A673 (cell line): ENCODE measurements around the gene DYNC1LI2. TPM values are rescaled to one million over a fixed set of nuclear protein-coding genes. Genes with fewer than 3 reads are reported as not detected.

Source experiments
- BruUV-seq: library from RNA; stranded (reverse); fragments of 400-500 nt; replicated peaks from 2 replicates; lab custom pipeline; 2021; lab: Mats Ljungman, UMichigan
- CTCF ChIA-PET: fragments of 300-600 bp; sonication (Branson Sonifier 250); formaldehyde crosslinking; loops from one replicate; lab custom pipeline; 2022; ENCODE audit warnings: antibody characterized with exemption; lab: Charles Lee
- POLR2A ChIA-PET: fragments of 300-600 bp; sonication (Branson Sonifier 250); formaldehyde crosslinking; loops from one replicate; lab custom pipeline; 2022; ENCODE audit warnings: antibody characterized with exemption; ENCODE audit not compliant: low non-redundant PET; lab: Charles Lee
- DNase-seq: peaks from one replicate; pipeline ENCODE4 v3.0.0-alpha.2; 2015; ENCODE audit warnings: low spot score
- H3K27ac ChIP-seq: fragments of 200-600 bp; sonication (generic); 2 replicates; pipeline ENCODE4 v1.5.1; 2016; ENCODE audit warnings: mixed run types, low read depth, mild to moderate bottlenecking, mixed read lengths, antibody characterized with exemption, low read length; ENCODE audit not compliant: poor library complexity, severe bottlenecking
- H3K27me3 ChIP-seq: fragments of 200-600 bp; sonication (generic); replicated peaks from 2 replicates; pipeline ENCODE4 v1.6.1; 2017; ENCODE audit warnings: mixed run types, low read depth, mild to moderate bottlenecking, mixed read lengths, antibody characterized with exemption, low read length; ENCODE audit not compliant: insufficient read depth, poor library complexity
- H3K36me3 ChIP-seq: fragments of 200-600 bp; sonication (generic); 2 replicates; pipeline ENCODE4 v1.6.1; 2016; ENCODE audit warnings: mixed run types, mild to moderate bottlenecking, mixed read lengths, antibody characterized with exemption, low read length; ENCODE audit not compliant: insufficient read depth, poor library complexity, severe bottlenecking
- H3K4me1 ChIP-seq: fragments of 200-600 bp; sonication (generic); 2 replicates; pipeline ENCODE4 v1.6.1; 2017; ENCODE audit warnings: mixed run types, mild to moderate bottlenecking, mixed read lengths, antibody characterized with exemption, low read length; ENCODE audit not compliant: insufficient read depth, poor library complexity, severe bottlenecking
- H3K4me3 ChIP-seq: fragments of 200-600 bp; sonication (generic); 2 replicates; pipeline ENCODE4 v1.5.1; 2016; ENCODE audit warnings: low read depth, mixed run types, mild to moderate bottlenecking, mixed read lengths, low read length; ENCODE audit not compliant: poor library complexity, severe bottlenecking
- H3K9me3 ChIP-seq: fragments of 200-600 bp; sonication (generic); 2 replicates; pipeline ENCODE4 v1.6.1; 2016; ENCODE audit warnings: mixed run types, low read depth, mild to moderate bottlenecking, mixed read lengths, antibody characterized with exemption, low read length; ENCODE audit not compliant: poor library complexity, severe bottlenecking
- CTCF ChIP-seq: fragments of 300-800, 200-600 bp; sonication (generic); conservative IDR thresholded peaks from 2 replicates; pipeline ENCODE4 v1.5.1; 2017; ENCODE audit warnings: low read depth, mild to moderate bottlenecking, antibody characterized with exemption, low read length, moderate library complexity, mixed read lengths
- EZH2 ChIP-seq: fragments of 200-600 bp; sonication (generic); IDR thresholded peaks from 2 replicates; pipeline ENCODE4 v1.6.1; 2017; ENCODE audit warnings: borderline replicate concordance, low read depth, mild to moderate bottlenecking, mixed read lengths, antibody characterized with exemption, low read length; ENCODE audit not compliant: poor library complexity, severe bottlenecking
- intact Hi-C: fragments of 100-400 bp; cut with micrococcal nuclease; formaldehyde crosslinking; loops from one replicate; pipeline ENCODE4 v1.10.0; 2022; ENCODE audit not compliant: unreplicated experiment
- total RNA-seq: library from RNA; stranded (reverse); gene quantifications from 2 replicates; pipeline ENCODE4 v1.2.3, GENCODE V29; 2021

DYNC1LI2 gene
- total RNA-seq, 1 experiment from 2014 or later, result 164 TPM

- CTCF ChIA-PET, result no interaction called here
- POLR2A ChIA-PET, result no interaction called here
These were observed 51.5 kb downstream of the DYNC1LI2 start for GRCh38 chr16:66699898-66700297.

GRCh38 chr16:66698046-66698445, 53.4 kb downstream of the DYNC1LI2 start:
- H3K4me1 ChIP-seq, result peaks cover 13% of the 10 kb centered on the region
- no peak for DNase-seq
- H3K27ac ChIP-seq, result no peak overlapping the region
- no peak overlapping the region for H3K4me3 ChIP-seq
- intact Hi-C loops, result no loop called here
- no TSS peak for BruUV-seq
- no peaks in the 10 kb centered on the region for H3K27me3 ChIP-seq
- H3K9me3 ChIP-seq, result no peaks in the 10 kb centered on the region
- TF ChIP-seq EZH2 (no peak), CTCF (no peak)
- no peaks in the 10 kb centered on the region for H3K36me3 ChIP-seq
- POLR2A ChIA-PET, result no interaction called here
- CTCF ChIA-PET, result no interaction called here

More at GRCh38 chr16:66699898-66700297, 51.5 kb downstream of the DYNC1LI2 start:
- Histone ChIP-seq H3K27ac (no peak overlapping the region), H3K27me3 (no peaks in the 10 kb centered on the region), H3K4me3 (no peak overlapping the region), H3K4me1 (peaks cover 11% of the 10 kb centered on the region), H3K36me3 (no peaks in the 10 kb centered on the region), H3K9me3 (no peaks in the 10 kb centered on the region)
- intact Hi-C loops, result no loop called here
- no peak for DNase-seq
- no peak for TF ChIP-seq CTCF
- no peak for TF ChIP-seq EZH2
- no TSS peak for BruUV-seq

- DNase-seq, result peak; percentile 89
- no peaks in the 10 kb centered on the region for H3K27me3 ChIP-seq
- no peaks in the 10 kb centered on the region for H3K9me3 ChIP-seq
- H3K4me3 ChIP-seq, result peak within 1 kb of the TSS; percentile 81
- ChIA-PET POLR2A (no interaction called here), CTCF (interaction anchor here (1.4 kb wide), 1 partner anchor 46 kb away, joined by 3 read pairs; no protein-coding TSS in a partner anchor)
- intact Hi-C loops, result no loop called here
- BruUV-seq, result no TSS peak
- peak within 1 kb of the TSS; percentile 71 for H3K27ac ChIP-seq
- TF ChIP-seq EZH2, result no peak
- peak; percentile 37 for TF ChIP-seq CTCF
- H3K4me1 ChIP-seq, result peaks cover 13% of the 10 kb centered on the region
- no peaks in the 10 kb centered on the region for H3K36me3 ChIP-seq
These were observed 54.5 kb downstream of the DYNC1LI2 start, which contains the start of gene CMTM4 for GRCh38 chr16:66696669-66697630. CMTM4 (minus strand) TSS chr16:66696743; CDS start chr16:66696525, 218 bp downstream.
